ENCODE measurements around the gene CORIN.
"Not testable (repeated sequence)": the region's sequence is repeated elsewhere in the genome, so short reads cannot be mapped to it uniquely, and the experiment has no call there.

- not testable (repeated sequence) for TF ChIP-seq CTCF, EP300 (IDR thresholded peaks at IDR 0.05)
Measured at GRCh38 chr4:47550357-47550756, 287.5 kb downstream of the CORIN start.

Data from upper lobe of left lung (tissue), 4 donors.